ENCODE data around the gene NPAS2.

DNA sequence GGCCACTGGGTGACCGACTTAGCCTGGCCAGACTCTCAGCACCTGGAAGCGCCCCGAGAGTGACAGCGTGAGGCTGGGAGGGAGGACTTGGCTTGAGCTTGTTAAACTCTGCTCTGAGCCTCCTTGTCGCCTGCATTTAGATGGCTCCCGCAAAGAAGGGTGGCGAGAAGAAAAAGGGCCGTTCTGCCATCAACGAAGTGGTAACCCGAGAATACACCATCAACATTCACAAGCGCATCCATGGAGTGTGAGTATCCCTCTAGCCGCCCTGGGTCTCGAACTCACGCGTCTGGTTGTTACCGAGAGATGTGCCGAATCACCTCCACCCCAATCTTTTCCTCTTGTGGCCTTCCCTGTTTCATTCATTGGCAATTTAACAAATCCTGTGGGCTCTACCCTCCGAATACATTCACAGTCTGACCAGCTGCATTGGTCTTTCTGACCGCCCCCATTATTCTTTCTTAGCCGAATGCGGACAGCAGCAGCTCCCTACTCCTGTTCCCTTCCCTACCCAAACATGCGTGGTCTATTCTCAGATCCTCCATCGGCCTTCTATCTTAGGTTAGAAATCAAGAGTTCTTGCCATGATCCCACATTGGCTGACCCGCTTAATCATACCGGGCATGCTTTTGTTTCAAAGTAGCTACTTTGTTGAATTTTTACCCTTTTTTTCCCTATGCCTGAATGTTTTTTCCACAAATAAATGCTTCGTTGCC, 182.8 kb downstream of the NPAS2 start:
- TF ChIP-seq, protein P1, sequence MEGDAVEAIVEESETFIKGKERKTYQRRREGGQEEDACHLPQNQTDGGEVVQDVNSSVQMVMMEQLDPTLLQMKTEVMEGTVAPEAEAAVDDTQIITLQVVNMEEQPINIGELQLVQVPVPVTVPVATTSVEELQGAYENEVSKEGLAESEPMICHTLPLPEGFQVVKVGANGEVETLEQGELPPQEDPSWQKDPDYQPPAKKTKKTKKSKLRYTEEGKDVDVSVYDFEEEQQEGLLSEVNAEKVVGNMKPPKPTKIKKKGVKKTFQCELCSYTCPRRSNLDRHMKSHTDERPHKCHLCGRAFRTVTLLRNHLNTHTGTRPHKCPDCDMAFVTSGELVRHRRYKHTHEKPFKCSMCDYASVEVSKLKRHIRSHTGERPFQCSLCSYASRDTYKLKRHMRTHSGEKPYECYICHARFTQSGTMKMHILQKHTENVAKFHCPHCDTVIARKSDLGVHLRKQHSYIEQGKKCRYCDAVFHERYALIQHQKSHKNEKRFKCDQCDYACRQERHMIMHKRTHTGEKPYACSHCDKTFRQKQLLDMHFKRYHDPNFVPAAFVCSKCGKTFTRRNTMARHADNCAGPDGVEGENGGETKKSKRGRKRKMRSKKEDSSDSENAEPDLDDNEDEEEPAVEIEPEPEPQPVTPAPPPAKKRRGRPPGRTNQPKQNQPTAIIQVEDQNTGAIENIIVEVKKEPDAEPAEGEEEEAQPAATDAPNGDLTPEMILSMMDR (IDR thresholded peaks at IDR 0.05), result no peak
- TF ChIP-seq POLR2A (IDR thresholded peaks at IDR 0.05) (no peak), POLR2AphosphoS5 (IDR thresholded peaks at IDR 0.05) (no peak)

Measured in upper lobe of left lung (tissue), 4 donors.